BE2C (cell line): ENCODE measurements around the gene CEACAM16.

ENCODE experiments used
- DNase-seq: peaks from one replicate; pipeline ENCODE4 v3.0.0-alpha.2; 2020
- H3K27me3 ChIP-seq: fragments of 250-450 bp; sonication (Bioruptor Pico); 2 replicates; pipeline ENCODE4 v1.5.1; 2020; ENCODE audit warnings: mild to moderate bottlenecking
- H3K36me3 ChIP-seq: fragments of 250-450 bp; sonication (Bioruptor Pico); 2 replicates; pipeline ENCODE4 v1.5.1; 2020; ENCODE audit warnings: mild to moderate bottlenecking
- H3K4me1 ChIP-seq: fragments of 250-450 bp; sonication (Bioruptor Pico); 2 replicates; pipeline ENCODE4 v1.5.1; 2020
- H3K4me3 ChIP-seq: 2 replicates; pipeline ENCODE4 v1.5.1; 2011; ENCODE audit warnings: low read depth, low read length
- H3K9me3 ChIP-seq: fragments of 250-450 bp; sonication (Bioruptor Pico); 2 replicates; pipeline ENCODE4 v1.5.1; 2020
- TF ChIP-seq, protein P1 (sequence below): IDR thresholded peaks from 2 replicates; pipeline ENCODE4 v1.5.1; 2012; ENCODE audit warnings: mild to moderate bottlenecking, low read depth, low read length

The CEACAM16 gene

DNA sequence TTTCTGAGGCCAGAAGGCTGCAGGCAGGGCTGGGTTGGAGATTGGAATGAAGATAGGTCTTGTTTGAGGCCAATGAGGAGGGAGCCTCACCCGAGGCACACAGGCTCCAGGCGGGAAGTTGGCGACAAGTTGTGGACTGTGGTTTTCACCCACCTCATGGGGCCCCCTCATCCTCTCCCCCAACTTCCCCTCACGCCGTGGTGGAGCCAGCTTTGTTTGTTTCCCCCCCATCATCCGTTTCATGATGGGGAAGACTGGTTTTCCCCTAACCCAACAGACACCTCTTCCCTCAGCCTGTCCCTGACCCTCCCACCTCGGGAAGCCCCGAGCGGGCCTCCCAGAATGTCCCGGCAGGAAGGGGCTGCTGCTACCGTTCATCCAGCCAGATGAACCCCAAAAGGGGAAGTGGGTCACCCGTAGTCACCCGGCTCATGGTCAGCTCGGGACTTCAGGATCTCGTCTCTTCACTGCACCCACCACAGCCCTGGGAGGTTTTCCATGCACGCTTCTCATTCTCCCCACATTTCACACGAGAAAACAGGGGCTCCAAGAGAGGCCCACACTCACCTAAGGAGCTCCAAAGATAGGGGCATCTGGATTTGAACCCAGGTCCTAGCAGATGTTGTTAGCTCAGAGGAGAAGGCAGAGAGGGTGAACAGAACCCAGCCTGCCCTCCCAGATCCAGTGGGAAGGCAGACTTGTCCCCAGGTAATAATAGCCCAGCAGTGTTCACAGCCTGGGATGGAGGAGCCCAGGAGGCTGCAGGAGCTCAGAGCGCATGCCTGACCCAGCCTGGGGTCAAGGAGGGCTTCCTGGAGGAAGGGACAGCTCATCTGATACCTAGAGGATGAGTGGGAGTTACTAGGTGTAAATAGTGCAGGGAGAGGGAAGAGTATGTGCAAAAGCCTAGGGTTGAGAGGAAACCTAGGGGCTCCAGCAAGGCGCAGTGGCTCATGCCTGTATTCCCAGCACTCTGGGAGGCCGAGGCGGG, 23.5 kb downstream of the CEACAM16 start:
- H3K4me1 ChIP-seq = peaks cover 3% of the 10 kb centered on the region; the same call in 1 of the 2 replicates
- no peak overlapping the region for H3K4me3 ChIP-seq
- no peak for DNase-seq
- H3K9me3 ChIP-seq = no peaks in the 10 kb centered on the region
- TF ChIP-seq, protein P1, sequence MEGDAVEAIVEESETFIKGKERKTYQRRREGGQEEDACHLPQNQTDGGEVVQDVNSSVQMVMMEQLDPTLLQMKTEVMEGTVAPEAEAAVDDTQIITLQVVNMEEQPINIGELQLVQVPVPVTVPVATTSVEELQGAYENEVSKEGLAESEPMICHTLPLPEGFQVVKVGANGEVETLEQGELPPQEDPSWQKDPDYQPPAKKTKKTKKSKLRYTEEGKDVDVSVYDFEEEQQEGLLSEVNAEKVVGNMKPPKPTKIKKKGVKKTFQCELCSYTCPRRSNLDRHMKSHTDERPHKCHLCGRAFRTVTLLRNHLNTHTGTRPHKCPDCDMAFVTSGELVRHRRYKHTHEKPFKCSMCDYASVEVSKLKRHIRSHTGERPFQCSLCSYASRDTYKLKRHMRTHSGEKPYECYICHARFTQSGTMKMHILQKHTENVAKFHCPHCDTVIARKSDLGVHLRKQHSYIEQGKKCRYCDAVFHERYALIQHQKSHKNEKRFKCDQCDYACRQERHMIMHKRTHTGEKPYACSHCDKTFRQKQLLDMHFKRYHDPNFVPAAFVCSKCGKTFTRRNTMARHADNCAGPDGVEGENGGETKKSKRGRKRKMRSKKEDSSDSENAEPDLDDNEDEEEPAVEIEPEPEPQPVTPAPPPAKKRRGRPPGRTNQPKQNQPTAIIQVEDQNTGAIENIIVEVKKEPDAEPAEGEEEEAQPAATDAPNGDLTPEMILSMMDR = no peak
- H3K27me3 ChIP-seq = no peaks in the 10 kb centered on the region
- no peaks in the 10 kb centered on the region for H3K36me3 ChIP-seq

DNA sequence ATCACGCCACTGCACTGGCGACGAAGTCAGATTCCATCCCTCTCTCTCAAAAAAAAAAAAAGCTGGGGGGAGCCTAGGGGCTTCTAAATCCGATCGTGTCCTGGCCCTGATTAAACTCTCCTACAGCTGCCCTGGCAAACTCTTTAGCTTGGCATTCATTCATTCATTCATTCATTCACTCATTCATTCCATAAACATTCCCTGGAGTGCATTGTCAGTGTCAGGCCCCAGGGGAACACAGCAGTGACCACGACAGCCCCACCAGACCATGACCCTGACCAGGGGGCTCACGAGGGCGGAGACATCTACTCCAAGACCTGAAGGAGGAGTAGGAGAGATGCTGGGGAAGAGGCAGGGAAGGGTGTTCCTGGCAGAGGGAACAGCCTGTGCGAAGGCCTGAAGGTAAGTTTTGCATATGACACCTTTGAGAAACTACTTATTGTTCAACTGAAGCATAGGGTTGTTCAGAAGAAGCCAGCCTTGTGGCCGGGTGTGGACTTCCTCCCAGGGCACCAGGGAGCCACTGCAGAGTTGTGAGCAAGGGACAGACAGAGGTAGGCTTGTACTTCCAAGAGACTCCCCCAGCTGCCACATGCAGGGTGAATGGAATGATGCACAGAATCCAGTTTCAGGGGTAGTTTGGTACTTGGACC, 24.5 kb downstream of the CEACAM16 start:
- no peak for DNase-seq
- Histone ChIP-seq H3K4me1 (peaks cover 3% of the 10 kb centered on the region; the same call in 1 of the 2 replicates), H3K9me3 (no peaks in the 10 kb centered on the region), H3K27me3 (no peaks in the 10 kb centered on the region), H3K36me3 (no peaks in the 10 kb centered on the region), H3K4me3 (no peak overlapping the region)
- TF ChIP-seq, protein P1 = no peak

DNA sequence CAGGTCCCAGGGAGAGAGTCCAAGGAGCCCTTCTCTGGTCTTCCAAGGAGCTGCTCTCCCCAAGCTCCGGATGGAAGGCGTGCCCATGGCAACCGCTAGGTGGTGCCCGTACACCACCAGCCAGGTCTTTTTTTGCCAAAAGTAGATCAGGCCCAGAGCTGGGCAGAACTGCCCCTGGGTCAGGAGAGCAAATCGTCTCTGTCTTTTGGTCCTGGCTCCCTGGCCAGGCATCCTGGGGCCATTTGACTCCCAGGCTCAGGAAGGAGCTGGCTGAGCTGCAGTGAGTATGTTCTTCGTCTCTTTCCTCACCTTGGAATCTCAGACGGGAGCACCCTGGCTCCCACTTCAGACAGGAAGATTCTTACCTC, 25.0 kb downstream of the CEACAM16 start:
- H3K4me1 ChIP-seq = peaks cover 2% of the 10 kb centered on the region; the same call in 1 of the 2 replicates
- TF ChIP-seq, protein P1 = peak; percentile 97
- H3K27me3 ChIP-seq = no peaks in the 10 kb centered on the region
- no peaks in the 10 kb centered on the region for H3K36me3 ChIP-seq
- H3K4me3 ChIP-seq = no peak overlapping the region
- DNase-seq = peak; percentile 77
- no peaks in the 10 kb centered on the region for H3K9me3 ChIP-seq

DNA sequence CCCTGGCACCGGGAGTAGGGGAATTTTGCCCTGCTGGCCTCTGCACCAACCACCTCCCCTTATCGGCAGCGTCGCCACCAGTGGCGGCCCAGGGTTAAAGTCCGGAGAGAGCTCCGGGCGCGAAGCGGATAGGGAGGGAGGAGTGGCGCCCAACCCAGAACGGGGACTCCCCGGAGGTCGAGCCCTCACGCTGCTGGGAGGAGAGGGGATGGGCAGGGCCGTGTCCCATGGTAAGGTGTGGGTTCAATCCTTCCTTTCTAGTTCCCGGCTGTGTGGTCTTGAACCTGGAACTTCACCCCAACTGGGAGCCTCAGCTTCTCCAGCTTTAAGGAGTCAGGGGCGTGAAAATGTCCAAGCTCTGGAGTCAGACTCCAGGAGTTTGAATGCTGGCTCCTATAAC, 26.3 kb downstream of the CEACAM16 start:
- no peak overlapping the region for H3K4me3 ChIP-seq
- DNase-seq = no peak
- H3K9me3 ChIP-seq = no peaks in the 10 kb centered on the region
- no peaks in the 10 kb centered on the region for H3K36me3 ChIP-seq
- no peaks in the 10 kb centered on the region for H3K4me1 ChIP-seq
- TF ChIP-seq, protein P1 = no peak
- H3K27me3 ChIP-seq = no peaks in the 10 kb centered on the region

DNA sequence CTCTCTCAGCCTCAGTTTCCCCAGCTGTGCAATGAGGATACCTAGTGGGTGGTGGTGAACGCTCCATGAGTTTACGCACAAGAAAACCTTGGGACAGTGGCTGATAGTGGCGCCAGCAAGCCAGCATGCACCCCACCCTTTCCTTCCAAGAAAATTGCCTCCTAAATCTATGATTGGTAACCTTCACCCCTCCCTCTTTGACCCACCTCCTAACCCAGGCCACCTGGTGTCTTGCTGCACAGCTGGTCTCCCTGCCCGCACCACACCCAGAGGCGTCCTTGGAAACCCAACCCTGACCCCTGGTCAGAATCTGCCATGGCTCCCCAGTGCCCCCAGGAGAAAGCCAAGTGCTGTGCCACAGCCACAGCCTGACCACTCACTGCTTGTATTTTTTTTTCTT, 26.7 kb downstream of the CEACAM16 start:
- no peaks in the 10 kb centered on the region for H3K4me1 ChIP-seq
- DNase-seq = no peak
- no peaks in the 10 kb centered on the region for H3K36me3 ChIP-seq
- no peaks in the 10 kb centered on the region for H3K27me3 ChIP-seq
- H3K9me3 ChIP-seq = no peaks in the 10 kb centered on the region
- TF ChIP-seq, protein P1 = no peak
- H3K4me3 ChIP-seq = no peak overlapping the region

DNA sequence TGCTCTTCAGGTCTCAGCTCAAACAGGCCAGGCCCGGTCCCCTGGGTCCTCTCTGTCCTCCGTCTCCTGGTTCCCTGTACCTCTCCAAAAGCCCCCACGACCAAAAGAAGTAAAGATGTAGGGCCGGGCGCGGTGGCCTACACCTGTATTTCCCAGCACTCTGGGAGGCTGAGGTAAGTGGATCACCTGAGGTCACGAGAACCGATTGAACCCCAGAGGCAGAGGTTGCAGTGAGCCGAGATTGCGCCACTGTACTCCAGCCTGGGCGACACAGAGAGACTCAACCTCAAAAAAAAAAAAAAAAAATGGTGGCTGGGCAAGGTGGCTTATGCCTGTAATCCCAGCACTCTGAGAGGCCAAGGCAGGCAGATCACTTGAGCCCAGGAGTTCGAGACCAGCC, 27.5 kb downstream of the CEACAM16 start:
- Histone ChIP-seq H3K4me1 (no peaks in the 10 kb centered on the region), H3K27me3 (no peaks in the 10 kb centered on the region), H3K4me3 (no peak overlapping the region), H3K9me3 (no peaks in the 10 kb centered on the region), H3K36me3 (no peaks in the 10 kb centered on the region)
- no peak for DNase-seq
- TF ChIP-seq, protein P1 = no peak
